Activated CD4-positive, alpha-beta T cell treated with anti-CD3 and anti-CD28 coated beads, Interleukin-2, amount 50 U/mL, for 24 hours (primary cell): ENCODE measurements around the gene EVI5.
A peak's percentile ranks its signal among the peaks of the same experiment; 100 is the strongest.
"Not testable (repeated sequence)": the region's sequence is repeated elsewhere in the genome, so short reads cannot be mapped to it uniquely, and the experiment has no call there.

ENCODE experiments used
- DNase-seq, 2 donors: peaks; one replicate each; pipeline ENCODE4 v3.0.0-alpha.2; 2020; ENCODE audit warnings: low read depth in 1 of 2, low spot score in 1 of 2

Gene EVI5

GRCh38 chr1:92792340-92792782 lies 7.5 kb upstream of the EVI5 start:
- DNase-seq: no peak

DNA sequence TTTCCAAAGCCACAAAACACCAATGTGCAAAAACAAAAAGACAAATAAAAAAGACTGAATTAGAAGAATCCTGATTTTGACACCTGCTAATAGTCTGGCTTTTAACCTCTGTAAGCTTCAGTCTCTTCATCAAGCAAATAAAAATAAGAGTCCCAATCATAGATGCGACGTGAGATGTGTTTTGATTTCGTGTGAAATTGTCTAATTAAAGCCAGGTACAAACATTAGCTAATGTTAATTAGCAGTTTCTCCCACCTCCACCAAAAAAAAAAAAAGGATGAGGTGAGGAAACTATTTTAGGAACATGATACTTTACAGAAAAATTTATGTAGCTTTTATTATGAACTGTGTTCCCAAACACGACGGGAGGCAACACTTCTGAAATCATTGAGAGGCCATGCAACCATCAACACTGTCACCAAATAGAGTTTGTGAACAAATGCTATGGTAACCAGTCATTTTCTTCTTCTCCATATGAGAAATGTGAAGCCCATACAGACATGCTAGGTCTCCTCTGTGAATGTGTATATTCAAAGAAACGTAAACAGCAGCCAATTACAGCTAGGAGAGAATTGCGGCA lies 6.7 kb upstream of the EVI5 start:
- DNase-seq: no peak

GRCh38 chr1:92790867-92791266 lies 6.0 kb upstream of the EVI5 start:
- no peak for DNase-seq

DNA sequence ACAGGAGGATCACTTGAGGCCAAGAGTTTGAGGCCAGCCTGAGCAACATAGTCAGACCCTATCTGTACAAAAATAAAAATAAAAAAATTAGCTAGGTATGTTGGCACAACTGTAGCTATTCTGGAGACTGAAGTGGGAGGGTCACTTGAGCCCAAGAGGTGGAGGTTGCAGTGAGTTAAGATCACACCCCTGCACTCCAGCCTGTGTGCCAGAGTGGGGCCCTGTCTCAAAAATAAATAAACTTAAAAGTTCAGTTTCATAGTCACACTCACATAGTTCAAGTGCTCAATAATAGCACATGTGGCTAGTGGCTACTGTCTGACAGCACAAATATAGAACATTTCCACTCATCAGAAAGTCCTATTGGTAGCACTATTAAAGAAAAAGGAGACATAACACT lies 5.2 kb upstream of the EVI5 start:
- no peak for DNase-seq

- no peak for DNase-seq
These were observed 1.4 kb upstream of the EVI5 start for GRCh38 chr1:92786111-92786901.

DNA sequence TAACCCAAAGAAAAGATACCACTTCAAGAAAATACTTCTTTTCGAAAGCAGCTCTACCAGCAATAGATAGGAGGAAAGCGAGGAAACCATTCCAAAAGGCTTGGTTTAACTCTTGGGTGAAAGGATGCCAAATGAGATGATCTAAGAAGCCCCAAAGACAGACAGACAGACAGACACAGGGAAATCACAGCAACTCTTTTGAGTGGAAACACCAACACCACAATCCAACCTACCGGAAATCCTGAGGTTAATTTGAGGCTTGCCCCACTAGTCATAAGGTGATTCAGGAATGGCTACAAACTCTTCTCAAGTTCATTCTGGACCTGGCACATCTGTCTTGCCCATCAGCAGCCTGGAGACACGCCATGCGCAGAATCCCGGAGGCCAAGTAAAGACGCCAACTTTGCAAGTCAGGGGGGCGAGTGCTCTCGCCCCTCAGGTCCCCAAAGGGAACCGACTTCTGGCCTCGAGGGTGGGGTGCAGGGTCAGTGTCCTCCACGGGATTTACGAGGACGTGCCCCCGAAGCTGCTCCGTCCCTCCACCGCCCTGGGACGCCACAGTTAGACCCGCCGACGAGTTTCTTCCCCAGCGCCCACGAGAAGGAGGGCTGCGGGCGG lies 778 bp downstream of the EVI5 start:
- peak in 1 of 2 donors; percentile 13 for DNase-seq

GRCh38 chr1:92783550-92783949 lies 1.4 kb downstream of the EVI5 start:
- DNase-seq: not testable (repeated sequence)

- no peak for DNase-seq
These were observed 6.5 kb downstream of the EVI5 start for GRCh38 chr1:92778376-92778775.

DNA sequence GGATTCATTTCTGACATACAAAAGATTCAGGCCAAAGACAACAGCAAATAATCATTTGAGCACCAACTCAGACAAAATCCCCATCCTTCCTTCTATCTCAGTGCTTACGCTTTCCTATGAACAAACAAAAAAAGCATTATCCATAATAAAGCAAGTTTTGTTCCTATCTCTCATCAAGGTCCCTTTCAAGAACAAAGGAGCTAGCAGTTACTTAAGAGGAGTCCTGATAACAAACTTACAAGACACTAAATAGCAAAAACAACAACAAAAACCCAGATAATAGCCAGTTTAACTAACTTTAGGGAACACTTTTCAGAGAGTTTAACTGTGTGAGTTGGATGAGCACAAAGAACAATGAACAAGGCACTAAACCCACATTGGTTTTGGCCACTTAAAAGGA lies 10.5 kb downstream of the EVI5 start:
- DNase-seq: no peak

- not testable (repeated sequence) for DNase-seq
These were observed 11.2 kb downstream of the EVI5 start for GRCh38 chr1:92773749-92774148.

DNA sequence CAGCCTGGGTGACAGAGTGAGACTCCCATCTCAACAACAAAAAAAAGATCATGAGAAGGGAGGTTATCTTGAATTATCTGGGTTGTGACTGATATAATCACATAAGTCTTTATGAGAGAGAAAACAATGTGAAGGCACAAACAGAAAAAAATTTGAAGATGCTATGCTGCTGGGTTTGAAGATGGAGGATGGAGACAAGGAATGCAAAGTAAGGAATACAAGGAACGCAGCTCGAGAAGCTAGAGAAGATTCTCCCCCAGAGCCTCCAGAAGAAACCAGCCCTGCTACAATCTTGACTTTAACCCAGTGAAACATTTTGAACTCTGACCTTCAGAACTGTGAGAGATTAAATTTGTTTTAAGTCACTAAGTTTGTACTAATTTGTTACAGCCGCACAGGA lies 15.1 kb downstream of the EVI5 start:
- DNase-seq: no peak

DNA sequence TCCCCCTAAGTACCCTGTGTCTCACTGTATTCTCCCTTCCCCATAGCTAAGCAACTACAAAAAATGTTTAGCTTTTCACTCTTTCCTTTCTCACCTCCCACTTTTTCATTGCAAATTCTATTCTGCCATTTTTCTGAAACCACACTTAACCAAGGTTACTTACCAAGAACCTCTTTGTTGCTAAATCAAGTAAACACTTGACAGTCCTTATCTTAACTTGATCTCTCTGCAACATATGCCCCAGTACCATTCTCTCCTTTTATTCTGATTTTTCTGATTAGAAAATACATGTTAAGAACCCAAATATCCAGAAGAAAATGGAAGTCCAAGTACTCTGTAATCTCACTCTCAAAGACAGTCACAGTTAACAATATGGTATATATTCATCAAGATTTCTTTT lies 16.0 kb downstream of the EVI5 start:
- no peak for DNase-seq

DNA sequence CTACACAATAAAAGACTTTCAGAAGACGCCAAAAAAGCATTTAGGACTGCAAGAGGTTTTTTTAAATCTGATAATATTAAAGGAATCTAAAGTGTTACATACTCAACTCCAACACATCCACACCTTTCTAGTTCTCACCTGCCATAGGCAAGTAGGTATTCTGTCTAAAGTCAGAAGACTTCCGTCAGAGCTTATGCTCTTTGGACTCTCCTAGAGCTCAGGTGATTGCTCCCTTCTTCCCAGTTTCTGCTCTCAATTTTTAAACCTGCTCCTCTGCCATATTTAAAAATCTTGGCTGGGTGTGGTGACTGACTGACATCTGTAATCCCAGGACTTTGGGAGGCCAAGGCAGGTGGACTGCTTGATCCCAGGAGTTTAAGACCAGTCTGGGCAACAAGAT lies 16.6 kb downstream of the EVI5 start:
- no peak for DNase-seq

DNA sequence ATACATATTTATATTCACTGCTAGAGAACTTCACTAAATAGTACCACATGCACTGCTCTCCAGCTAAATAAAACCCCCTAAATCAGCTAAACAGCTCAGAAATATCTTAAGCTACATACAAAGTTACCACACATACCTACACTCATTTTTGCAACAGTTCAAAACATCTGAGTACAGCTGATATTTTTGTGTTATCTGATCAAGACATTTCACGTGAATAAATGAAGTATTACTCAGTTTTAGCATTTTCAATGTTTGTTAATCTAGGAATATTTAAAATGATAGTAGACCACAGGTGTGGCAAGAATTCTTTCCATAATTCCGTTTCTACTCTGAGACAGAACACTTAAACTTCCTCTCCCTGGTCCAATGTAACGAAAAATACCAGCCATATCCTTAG lies 20.8 kb downstream of the EVI5 start:
- DNase-seq: no peak

GRCh38 chr1:92762355-92762754 lies 22.6 kb downstream of the EVI5 start:
- no peak for DNase-seq

GRCh38 chr1:92759361-92759760 lies 25.5 kb downstream of the EVI5 start:
- no peak for DNase-seq

GRCh38 chr1:92756537-92756936 lies 28.4 kb downstream of the EVI5 start:
- no peak for DNase-seq

- DNase-seq: no peak
These were observed 29.1 kb downstream of the EVI5 start for GRCh38 chr1:92755541-92756461.

- no peak for DNase-seq
These were observed 30.2 kb downstream of the EVI5 start for GRCh38 chr1:92754719-92755050.

DNA sequence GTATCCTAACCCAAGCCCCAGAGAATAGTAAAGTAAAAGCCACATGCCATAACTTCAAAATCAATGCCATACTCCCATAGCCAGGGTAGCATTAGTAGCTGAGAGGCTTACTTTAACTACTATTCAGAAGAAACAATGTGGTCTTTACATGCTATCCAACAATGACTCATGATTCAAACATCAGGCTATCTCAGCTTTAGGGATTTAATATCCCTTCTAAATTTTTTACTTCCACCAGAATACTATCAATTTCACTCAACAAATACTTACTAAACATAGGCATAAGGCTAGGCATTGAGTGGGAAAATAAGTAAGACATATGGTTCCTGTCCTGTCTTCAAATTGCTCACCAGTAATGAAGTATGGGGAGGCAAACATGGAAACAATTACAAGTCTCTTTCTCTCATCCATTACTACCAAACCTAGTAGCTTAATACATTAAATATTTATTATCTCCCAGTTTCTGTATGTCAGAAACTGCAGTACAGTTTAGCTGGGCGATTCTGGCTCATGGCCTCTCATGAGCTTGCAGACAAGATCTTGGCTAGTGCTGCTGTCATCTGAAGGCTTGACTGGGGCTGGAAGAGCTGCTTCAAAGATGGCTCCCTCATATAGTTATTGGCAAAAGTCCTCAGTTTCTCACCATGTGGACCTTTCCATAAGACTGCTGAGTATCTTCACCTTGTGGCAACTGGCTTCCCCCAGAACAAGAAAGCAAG lies 30.7 kb downstream of the EVI5 start:
- DNase-seq: no peak

DNA sequence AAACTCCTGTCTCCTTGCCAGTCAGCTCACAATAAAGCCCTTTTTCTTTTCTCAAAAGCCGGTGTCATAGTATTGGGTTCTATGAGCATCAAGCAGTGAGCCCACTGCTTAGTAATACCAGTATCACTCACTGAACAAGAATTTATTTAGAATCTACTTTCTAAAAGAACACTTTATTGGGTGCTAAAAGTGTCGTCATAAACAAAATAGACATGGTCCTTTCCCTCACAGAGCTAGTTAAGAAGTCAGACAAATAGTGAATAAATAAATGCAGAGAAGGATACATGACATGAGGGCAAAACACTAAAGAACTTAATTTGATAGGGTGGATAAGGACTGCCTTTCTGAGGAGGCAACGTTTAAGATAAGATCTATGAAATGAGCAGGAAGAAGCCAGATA lies 32.2 kb downstream of the EVI5 start:
- no peak for DNase-seq
